GM21367 (cell line): Measurements from ENCODE around the gene SERF1A.
"Not testable (repeated sequence)": the region's sequence is repeated elsewhere in the genome, so short reads cannot be mapped to it uniquely, and the experiment has no call there.

Experiments used
- ATAC-seq: cut with Tn5 transposase; IDR thresholded peaks from one replicate; pipeline ENCODE4 v1.9.1; 2021; ENCODE audit not compliant: unreplicated experiment

Gene SERF1A

GRCh38 chr5:70900533-70901271, at the start of gene SERF1A:
Gene SERF1A (plus strand): TSS chr5:70900669. CDS start chr5:70900870, 201 bp downstream.
- ATAC-seq = peak; percentile 83

- not testable (repeated sequence) for ATAC-seq
Measured at GRCh38 chr5:70866778-70867177, 33.7 kb upstream of the SERF1A start.

- not testable (repeated sequence) for ATAC-seq
Measured at GRCh38 chr5:70870626-70871025, 29.8 kb upstream of the SERF1A start.

GRCh38 chr5:70896076-70896475, 4.4 kb upstream of the SERF1A start:
- not testable (repeated sequence) for ATAC-seq

- ATAC-seq = peak; percentile 21
Measured at GRCh38 chr5:70901272-70901571, 753 bp downstream of the SERF1A start.

GRCh38 chr5:70906624-70907023, 6.2 kb downstream of the SERF1A start:
- not testable (repeated sequence) for ATAC-seq

- ATAC-seq = not testable (repeated sequence)
Measured at GRCh38 chr5:70916829-70917228, 16.4 kb downstream of the SERF1A start.

GRCh38 chr5:70925211-70925562, 24.7 kb downstream of the SERF1A start:
- ATAC-seq = not testable (repeated sequence)

- ATAC-seq = not testable (repeated sequence)
Measured at GRCh38 chr5:70931709-70932368, 31.4 kb downstream of the SERF1A start.

- not testable (repeated sequence) for ATAC-seq
Measured at GRCh38 chr5:70932560-70932959, 32.1 kb downstream of the SERF1A start.

- ATAC-seq = not testable (repeated sequence)
Measured at GRCh38 chr5:70953068-70953467, 52.6 kb downstream of the SERF1A start.
